Measurements from ENCODE around the gene PPP1R9B.

PPP1R9B gene

GRCh38 chr17:50090971-50091917, 59.2 kb downstream of the PPP1R9B start:
- DNase-seq (ENCODE audit: low read depth in 2 of 2), result no peak

DNA sequence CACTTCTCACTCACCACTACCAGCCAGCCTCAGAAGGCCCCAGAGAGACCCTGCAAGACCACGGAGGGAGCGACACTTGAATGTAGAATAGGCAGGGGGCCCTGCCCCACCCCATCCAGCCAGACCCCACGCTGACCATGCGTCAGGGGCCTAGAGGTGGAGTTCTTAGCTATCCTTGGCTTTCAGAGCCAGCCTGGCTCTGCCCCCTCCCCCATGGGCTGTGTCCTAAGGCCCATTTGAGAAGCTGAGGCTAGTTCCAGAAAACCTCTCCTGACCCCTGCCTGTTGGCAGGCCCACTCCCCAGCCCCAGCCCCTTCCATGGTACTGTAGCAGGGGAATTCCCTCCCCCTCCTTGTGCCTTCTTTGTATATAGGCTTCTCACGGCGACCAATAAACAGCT, 60.4 kb downstream of the PPP1R9B start:
- DNase-seq (ENCODE audit: low read depth in 2 of 2), result no peak

GRCh38 chr17:50088952-50089825, 61.3 kb downstream of the PPP1R9B start:
- no peak for DNase-seq (ENCODE audit: low read depth in 2 of 2)

- no peak for DNase-seq (ENCODE audit: low read depth in 2 of 2)
Measured at GRCh38 chr17:50087912-50088405, 62.5 kb downstream of the PPP1R9B start.

GRCh38 chr17:50087246-50087911, 63.1 kb downstream of the PPP1R9B start:
- DNase-seq (ENCODE audit: low read depth in 2 of 2), result peak; percentile 44 to 70

Measured in stimulated activated CD4-positive, alpha-beta T cell treated with anti-CD3 and anti-CD28 coated beads, Interleukin-12 subunit alpha, Interleukin-12 subunit beta, amount 100 ng/mL, for 24 hours (primary cell).